HG03442 (cell line): ENCODE data around the gene GMPR2.
A peak's percentile ranks its signal among the peaks of the same experiment; 100 is the strongest.
"Not testable (repeated sequence)": the region's sequence is repeated elsewhere in the genome, so short reads cannot be mapped to it uniquely, and the experiment has no call there.

Experiments
- ATAC-seq: cut with Tn5 transposase; IDR thresholded peaks from one replicate; pipeline ENCODE4 v1.9.1; 2021; ENCODE audit warnings: mild to moderate bottlenecking, moderate library complexity; ENCODE audit not compliant: unreplicated experiment

Gene GMPR2

DNA sequence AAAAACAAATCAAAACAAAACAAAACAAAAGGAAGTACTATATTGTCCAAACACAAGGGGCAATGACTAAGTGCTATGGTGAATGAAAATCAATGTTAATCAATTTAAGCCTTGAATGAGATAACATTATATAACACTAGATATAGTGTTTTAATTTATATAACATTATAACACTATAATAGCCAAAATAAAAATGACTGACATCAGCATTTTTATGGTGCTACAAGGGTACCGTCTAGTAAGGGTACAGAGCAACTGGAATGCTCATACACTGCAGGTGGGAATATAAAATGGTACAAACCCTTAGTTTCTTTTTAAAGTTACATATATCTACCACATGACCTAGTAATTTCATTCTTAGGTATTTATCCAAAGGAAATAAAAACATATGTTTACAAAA is 6.3 kb upstream of the GMPR2 start:
- no peak for ATAC-seq

DNA sequence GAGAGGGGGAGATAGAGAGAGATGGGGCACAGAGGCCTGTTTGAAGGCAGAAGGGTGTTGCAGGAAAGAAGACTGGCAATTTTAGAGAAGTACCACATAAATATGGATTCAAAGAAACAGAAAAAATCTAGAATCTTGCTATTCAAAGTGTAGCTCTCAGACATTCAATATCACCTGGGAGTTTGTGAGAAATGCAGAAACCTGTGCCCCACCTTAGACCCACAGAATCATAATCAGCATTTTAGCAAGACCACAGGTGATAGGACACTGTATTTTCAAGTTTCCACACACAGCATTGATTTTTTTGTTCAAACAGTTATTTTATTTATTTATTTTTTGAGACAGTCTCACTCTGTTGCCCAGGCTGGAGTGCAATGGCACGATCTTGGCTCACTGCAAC is 3.8 kb upstream of the GMPR2 start:
- ATAC-seq, result no peak

DNA sequence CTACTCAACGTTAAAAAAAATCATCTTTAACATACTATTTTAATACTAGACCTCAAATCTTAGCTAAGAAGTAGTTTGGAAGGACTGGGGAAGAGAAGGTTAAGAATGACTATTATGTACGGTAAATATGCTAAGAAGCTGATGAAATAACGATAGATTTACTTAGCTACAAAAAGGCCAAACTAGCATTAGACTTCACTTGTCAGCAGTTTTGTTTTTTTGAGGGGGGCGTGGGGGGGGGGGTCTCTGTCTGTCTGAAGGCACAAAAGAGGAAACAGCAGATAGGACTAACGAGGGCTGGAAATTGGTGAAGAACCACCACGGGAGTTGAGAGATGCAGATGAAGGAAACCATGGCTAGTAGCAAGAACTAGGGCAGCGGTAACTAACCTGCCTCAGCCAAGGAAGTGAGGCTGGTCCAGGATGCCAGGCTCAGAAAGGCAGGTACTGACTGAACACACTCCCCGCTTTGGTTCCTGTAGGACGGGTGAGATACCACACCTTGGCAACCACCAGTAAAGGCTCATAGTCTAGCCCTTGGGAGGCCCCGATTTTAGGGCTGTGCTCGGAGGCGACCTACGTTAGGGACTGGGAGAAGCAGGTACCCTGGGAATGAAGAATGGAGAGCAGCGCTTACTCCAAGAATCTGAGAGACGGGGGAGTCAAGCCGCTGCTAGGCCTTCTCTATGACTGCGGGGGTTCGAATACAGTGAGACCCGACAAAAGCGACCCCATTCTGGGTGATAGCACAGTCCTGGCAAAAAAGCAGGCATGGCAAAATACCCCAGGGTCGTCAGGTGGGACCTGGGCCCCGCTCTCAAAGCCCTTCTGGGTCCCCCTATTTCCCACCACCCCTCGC is 1.2 kb upstream of the GMPR2 start:
- peak; percentile 4 for ATAC-seq

DNA sequence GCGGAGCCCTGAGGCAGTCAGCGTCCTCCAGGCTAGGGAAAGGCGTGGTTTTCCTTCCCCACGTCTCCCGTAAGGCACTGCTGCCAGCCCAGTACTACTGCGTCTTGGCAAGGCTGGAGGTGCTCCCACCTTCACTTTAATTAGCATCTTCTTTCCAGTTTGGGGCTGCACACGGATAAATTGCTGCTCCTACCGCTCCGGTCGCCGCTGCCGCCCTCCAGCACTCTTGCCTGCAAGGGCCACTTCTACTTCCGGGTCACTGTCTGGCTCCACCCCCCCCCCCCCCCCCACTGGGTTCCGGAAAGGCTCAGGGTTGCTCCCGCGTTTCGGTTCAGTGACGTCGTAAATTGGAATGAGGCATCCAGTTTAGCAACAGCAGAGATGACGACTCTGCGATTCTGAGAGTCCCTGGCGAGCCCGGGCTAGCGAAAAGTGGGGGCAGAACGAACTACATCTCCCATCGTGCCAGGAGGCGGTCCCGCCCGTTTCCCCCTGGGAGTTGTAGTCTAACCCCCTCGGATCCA is 546 bp upstream of the GMPR2 start, which contains the start of gene NEDD8:
NEDD8 (minus strand) TSS at position 247 of the 524 bp plus-strand sequence; CDS start at position 147, 100 bp downstream.
- ATAC-seq, result peak; percentile 75

DNA sequence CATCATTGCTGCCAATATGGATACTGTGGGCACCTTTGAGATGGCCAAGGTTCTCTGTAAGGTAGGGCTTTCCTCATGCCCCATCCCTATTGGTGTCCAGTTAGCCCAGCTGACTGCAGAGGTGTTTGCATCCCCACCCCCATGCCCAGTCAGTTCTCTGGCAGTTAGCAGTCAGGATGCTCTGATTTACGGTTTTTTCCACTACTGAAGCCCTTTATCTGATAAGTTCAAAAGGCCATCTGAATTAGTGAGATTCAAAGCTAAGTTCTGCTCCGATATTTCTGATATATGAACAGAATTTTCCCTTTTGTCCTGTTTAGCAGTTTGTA is 773 bp downstream of the GMPR2 start:
- ATAC-seq, result no peak

DNA sequence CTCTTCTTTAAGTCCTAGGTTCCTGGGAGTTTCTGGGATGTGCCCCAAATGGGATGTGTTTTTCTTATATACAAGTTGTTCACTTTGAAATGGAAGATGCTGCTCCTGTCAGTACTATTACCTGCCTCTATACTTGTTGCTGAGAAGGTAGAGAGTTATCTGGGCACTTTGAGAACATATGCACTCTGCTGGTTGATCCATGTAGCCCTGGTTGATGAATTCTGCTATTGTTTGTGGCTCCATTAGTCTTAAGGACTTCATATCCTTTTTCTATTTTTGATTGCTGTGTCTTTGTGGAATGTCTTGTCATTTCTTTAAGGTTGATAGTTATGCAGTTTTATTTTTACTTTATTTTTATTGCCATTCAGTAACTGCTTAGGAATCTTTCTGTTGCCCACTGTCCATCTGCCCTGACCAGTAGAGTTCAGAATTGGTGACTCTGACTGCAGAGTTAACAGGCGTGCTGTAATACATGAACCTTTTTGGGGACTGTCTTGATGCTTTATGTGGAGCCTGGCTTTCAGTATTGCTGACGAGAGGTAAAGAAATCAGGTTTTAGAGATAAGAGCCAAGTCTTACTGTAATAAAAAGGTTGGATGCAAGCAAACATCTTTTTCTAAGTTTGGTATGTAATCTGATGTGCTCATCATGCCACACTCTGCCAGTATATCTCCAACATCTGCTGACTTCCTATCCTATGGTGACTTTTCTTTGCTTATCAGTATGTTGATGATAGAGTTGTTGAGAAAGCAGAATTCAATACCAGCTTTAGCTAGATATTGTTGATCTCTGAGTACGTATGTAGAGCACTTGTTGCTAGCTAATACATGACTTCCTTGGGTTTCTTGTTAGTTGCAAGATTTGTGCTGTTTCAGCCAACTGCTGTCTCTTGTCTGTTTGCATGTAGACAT is 1.6 kb downstream of the GMPR2 start:
- no peak for ATAC-seq

DNA sequence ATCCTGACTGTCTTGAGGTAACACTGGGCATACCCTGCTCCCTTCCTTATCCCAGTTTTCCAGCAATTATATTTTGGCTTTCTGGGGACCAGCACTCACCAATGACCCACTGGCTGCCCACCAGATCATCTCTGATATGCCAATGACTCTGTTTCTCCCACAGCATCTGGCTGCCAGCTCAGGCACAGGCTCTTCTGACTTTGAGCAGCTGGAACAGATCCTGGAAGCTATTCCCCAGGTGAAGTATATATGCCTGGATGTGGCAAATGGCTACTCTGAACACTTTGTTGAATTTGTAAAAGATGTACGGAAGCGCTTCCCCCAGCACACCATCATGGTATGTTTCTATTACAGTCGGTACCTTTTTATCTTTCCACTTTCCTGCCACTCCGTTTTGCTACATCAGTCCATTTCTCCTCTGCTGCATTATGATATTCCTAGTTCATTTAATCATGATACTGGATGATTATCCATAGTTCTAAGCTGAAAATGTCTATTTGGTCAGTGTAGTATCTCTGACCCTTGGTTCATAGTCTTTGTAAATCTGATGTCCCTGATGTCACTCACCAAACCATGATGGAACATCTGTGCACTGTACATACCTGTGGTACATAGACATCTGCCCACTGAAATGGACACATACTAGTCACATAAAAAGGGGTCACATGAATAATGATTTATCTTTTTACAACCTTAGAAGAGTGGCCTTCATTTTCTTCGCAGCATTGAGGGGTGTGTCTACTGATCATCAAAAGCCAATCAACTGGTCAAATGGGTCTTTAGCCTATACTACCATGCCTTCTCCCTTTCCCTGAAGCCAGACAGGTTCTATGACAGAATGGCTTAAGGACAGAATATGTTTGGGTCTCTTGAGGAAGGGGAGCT is 3.3 kb downstream of the GMPR2 start:
- ATAC-seq, result no peak

DNA sequence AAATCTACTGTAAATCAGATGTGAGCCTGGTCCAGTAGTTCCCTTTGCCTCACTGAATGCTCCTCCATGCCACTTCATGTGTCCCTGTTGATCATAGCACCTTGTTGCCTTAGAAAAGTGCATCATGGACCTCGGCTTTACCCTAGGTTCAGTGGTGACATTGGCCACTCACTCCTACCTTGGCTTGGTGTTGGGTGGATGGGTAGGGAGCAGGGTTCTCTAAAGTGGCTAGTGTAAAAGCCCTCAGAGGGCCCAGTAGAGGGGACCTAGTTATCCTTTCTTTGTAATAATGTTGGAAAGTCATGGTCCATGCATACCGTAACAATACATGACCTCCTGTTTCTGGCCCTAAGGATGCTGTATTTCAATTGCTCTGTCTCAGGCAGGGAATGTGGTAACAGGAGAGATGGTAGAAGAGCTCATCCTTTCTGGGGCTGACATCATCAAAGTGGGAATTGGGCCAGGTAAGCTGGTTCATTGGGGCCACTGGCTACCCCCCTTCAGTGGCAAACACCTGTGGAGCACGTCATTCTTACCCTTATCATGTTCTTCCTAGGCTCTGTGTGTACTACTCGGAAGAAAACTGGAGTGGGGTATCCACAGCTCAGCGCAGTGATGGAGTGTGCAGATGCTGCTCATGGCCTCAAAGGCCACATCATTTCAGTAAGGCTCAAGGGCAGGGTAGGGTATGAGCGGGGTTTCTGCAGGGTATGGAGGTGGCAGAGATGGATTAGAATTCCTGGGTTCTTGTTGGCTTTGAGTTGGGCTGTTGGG is 4.1 kb downstream of the GMPR2 start:
- ATAC-seq, result no peak

DNA sequence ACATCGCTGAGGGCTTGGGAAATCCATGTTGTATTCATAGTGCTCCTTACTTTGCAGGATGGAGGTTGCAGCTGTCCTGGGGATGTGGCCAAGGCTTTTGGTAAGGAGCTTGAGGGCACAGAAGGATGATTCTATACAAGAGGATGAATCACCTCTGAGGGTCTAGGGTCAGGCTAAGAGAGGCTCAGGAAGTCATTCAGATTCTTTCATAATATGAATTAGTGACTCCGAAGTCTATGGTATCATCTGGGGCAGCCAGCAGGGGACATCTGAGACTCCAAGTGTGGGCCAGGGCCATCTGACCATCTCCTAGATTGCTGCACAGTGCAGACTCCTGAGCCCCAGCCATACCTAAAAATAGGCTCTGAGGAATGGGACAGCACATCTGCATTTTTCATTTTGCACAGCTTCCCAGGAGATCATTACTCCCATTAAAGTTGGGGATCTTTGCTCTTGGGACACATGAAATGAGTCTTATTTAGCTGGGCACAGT is 4.8 kb downstream of the GMPR2 start:
- ATAC-seq, result no peak

DNA sequence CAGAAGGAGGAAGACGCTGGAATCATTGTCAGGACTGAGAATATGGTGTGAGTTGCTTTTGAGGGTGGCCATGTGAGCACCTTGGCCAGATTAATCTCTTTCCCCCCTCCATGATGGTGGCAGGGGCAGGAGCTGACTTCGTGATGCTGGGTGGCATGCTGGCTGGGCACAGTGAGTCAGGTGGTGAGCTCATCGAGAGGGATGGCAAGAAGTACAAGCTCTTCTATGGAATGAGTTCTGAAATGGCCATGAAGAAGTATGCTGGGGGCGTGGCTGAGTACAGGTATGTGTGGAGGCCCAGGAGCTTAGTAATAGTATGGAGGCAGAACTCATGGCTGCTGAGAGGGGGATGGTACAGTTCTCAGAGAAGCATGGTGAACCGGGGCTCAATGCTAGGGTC is 5.4 kb downstream of the GMPR2 start:
- no peak for ATAC-seq

DNA sequence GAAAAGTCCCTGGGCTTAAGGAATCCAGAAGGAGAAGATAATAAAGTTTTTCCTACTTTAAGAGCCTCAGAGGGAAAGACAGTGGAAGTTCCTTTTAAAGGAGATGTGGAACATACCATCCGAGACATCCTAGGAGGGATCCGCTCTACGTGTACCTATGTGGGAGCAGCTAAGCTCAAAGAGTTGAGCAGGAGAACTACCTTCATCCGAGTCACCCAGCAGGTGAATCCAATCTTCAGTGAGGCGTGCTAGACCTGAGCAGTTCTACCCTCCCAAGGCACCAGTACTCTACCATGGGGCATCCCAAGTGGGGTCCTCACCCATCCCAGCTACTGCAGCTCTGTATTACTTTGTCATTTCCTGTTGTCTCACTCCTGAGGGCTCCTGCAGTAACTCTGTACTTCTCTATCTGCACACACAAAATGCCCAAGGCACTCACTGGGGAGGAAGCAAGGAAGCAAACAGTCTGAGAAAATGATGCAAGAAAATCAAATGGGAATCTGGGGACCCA is 5.9 kb downstream of the GMPR2 start:
- ATAC-seq, result no peak

DNA sequence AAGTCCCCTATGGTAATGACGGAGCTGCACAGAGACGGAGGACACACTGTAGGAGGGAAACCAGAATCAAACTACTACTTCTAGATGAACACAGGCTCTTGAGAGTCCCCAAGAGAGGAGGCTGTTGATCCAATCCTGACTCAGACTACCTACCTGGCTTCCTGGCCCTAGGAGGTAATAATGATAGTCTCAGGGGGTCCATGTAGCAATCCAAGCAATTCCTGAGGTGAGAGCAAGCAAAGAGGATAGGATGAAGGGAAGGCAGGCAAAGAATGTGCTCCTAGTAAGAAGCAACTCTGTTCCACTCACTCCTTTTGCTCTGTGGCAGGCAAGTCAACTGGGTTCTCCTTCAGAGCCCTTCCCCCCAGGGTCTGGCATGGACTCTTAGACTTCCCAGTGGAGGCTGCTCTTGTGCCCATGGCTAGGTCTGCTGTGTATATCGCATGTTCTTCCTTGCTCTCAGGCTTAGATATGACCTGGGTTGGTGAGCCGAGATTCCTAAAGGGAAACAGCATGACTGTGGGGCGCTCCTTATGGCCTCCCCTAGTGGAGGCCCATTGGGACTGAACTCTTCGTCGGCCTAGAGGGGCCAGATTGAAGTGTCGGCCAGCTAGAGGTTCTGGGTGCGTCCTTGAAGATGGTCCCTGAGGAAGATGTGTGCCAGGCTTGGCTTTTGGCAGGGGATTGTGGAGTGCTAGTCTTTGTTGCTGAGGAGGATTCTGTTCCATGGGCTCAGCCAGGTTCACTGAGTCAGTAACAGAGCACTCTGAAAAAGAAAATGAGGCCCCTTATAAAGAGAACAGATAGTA is 7.6 kb downstream of the GMPR2 start:
- no peak for ATAC-seq

DNA sequence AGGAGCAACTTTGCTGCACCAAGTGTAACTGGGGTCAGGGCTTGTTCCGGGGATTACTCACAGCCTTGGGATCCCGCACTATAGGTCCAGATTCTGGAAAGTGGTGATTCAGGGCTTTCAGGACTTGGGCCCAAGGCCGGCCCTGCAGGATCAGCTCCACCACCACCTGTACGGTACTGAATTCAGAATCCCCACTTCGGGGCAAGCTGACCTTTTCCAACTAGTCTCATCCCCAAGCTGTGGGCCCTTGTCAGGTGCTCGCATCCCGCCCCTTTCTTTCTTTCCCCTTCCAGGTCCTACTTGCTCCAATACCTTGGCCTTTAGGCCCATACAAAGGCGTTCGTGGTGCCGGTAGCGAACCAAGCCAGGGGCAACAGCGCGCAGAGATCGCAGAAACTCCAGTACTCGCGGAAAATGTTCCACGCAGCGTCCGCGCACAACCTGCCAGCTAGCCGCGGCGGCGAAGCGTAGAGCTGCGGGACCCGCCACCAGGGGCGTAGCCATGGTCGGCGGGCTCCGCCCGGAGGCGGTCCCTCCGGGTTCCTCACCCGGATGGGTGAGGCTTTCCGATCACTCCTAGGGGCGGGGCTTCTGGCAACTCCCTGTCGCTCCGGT is 9.2 kb downstream of the GMPR2 start:
- ATAC-seq, result peak; percentile 71

DNA sequence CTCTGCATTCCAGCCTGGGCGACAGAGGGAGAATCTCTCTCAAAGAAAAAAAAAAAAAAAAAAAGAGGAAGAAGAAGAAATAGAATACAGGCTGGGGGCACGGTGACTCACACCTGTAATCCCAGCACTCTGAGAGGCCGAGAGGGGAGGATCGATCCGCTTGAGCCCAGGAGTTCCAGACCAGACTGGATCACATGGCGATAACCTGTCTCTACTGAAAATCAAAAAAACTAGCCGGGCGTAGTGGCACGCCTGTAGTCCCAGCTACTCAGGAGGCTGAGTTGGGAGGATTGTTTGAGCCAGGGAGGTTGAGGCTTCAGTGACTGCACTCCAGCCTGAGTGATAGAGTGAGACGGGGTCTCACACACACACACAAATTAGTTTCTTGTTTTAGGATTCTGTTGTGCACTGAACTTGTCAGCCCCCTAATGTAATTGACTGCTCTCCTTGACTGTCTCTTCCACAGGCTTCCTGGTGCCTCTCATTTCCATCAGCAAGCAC is 10.7 kb downstream of the GMPR2 start:
- ATAC-seq, result no peak

DNA sequence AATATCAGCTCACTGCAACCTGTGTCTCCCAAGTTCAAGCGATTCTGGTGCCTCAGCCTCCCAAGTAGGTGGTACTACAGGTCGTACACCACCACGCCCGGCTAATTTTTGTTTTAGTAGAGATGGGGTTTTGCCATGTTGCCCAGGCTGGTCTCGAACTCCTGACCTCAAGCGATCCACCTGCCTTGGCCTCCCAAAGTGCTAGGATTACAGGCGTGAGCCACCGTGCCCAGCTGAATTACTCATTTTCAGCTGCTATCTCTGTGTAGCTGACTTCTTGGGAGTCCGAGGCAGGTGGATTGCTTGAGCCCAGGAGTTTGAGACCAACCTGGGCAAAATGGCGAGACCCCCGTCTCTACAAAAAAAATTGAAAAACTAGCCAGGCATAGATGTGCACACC is 12.6 kb downstream of the GMPR2 start:
- ATAC-seq, result not testable (repeated sequence)

DNA sequence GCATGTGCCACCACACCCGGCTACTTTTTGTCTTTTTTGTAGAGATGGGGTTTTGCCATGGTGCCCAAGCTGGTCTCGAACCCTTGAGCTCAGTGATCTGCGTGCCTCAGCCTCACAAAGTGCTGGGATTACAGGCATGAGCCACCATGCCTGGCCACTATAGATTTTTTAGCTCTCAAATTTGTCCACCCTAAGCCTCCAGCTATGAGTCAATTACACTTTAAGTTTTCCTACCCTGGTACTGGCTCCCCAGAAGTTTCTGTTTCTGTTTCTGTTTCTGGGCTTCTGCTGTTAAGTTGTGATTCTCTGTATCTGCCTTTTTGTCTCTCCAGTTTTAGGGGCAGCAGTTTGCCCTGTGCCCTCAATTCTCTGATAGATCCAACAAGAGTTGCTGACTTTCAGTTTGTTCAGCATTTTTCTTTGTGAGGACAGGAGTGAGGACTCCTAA is 14.1 kb downstream of the GMPR2 start:
- no peak for ATAC-seq

DNA sequence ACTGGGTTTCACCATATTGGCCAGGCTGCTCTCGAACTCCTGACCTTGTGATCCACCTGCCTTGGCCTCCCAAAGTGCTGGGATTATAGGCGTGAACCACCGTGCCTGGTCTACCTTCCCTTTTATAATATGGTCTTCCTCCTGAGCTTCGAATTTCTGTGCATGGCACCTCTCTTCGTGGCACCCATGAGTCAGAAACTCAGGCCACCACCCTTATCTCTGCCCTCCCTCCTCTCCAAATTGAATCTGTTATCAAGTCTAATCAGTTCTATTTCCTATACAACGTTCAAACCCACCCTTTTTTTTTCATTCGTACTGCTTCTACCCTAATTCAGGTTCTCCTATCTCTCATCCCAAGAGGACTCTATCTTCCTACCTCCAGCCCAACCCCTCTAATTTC is 14.7 kb downstream of the GMPR2 start:
- ATAC-seq, result no peak
